ENCODE results near the gene PHLPP1. TPM values are rescaled to one million over a fixed set of nuclear protein-coding genes. Genes with fewer than 3 reads are reported as not detected.

The PHLPP1 gene
- total RNA-seq, 1 experiment from 2014 or later: 39.9 TPM

DNA sequence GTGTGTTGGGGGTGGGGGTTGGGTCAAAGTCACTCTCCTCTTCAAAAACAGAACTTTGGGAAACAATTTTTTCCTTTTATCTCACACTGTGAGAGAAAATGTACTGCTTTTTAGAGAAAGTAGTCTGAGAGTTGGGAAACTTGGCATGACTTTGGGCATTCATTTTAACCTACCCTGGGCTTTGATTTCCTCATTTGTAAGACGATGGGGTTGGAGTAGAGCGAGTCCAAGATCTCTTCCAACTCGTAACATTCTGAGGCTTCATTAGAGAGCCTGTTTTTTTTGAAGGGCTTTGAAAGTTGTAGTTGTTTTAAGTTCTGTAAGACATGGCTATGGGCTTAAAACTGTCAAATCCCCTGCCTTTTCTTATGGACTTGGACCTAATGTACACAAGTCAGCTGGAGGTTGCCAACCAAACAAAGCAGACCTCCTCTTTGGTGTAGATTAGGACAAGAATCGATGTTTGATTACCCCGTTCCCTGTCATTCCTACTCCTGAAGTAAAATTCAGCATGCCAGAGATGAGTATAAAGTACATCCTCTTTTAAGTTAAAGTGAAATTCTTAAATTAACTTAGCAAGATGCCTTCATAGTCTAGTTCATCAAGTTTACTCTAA lies 8.4 kb downstream of the PHLPP1 start:
- no peak overlapping the region for H3K27ac ChIP-seq (ENCODE audit: insufficient read length, low read depth, low read length)

More for the DNA sequence above, 8.4 kb downstream of the PHLPP1 start:
- Histone ChIP-seq H3K9me3 (ENCODE audit: control insufficient read depth, low read depth, low read length) (no peaks in the 10 kb centered on the region), H3K4ac (ENCODE audit: low read depth, low read length) (no peak overlapping the region), H3K9ac (ENCODE audit: extremely low read depth, insufficient read length, low read length) (no peak overlapping the region), H3K23ac (ENCODE audit: insufficient read length, low read depth, low read length) (no peak overlapping the region), H3K18ac (ENCODE audit: insufficient read length, low read depth, low read length) (no peak overlapping the region), H3K4me1 (ENCODE audit: insufficient read depth, low read length) (peaks cover 7% of the 10 kb centered on the region; the same call in 1 of the 2 replicates), H2BK120ac (ENCODE audit: low read depth, low read length, poor library complexity, severe bottlenecking) (no peak overlapping the region), H3K79me2 (ENCODE audit: insufficient read depth, low read length) (peaks cover 56% of the 10 kb centered on the region; the same call in 1 of the 2 replicates), H2BK20ac (ENCODE audit: low read depth, low read length, poor library complexity, severe bottlenecking) (no peak overlapping the region), H2BK12ac (ENCODE audit: insufficient read length, low read depth, low read length) (no peak overlapping the region), H2BK5ac (ENCODE audit: insufficient read length, low read length) (no peak overlapping the region), H4K91ac (ENCODE audit: insufficient read length, low read depth, low read length) (no peak overlapping the region), H2AFZ (ENCODE audit: low read length) (no peak overlapping the region), H3K14ac (ENCODE audit: insufficient read depth, low read length) (no peak overlapping the region), H3K23me2 (ENCODE audit: insufficient read length, low read depth, low read length, poor library complexity, severe bottlenecking) (peaks cover 3% of the 10 kb centered on the region), H4K5ac (ENCODE audit: insufficient read length, low read depth, low read length) (no peak overlapping the region), H2AK5ac (ENCODE audit: insufficient read length, low read length) (no peak overlapping the region), H3K27me3 (ENCODE audit: insufficient read depth, low read length) (no peaks in the 10 kb centered on the region), H4K20me1 (ENCODE audit: control insufficient read depth, insufficient read depth, insufficient read length) (no peaks in the 10 kb centered on the region), H2BK15ac (ENCODE audit: low read depth, low read length) (no peak overlapping the region), H3K79me1 (ENCODE audit: insufficient read depth, low read depth, low read length, poor library complexity, severe bottlenecking) (no peaks in the 10 kb centered on the region), H4K8ac (replicated peaks; ENCODE audit: insufficient read length, low read depth, low read length) (no peak overlapping the region), H3K4me2 (ENCODE audit: insufficient read depth, insufficient read length, low read length) (peak overlapping the region; percentile 5), H3K56ac (ENCODE audit: insufficient read length, low read depth, low read length) (no peak overlapping the region), H3T11ph (ENCODE audit: low read length) (no peak overlapping the region)
- H3K36me3 Mint-ChIP-seq (ENCODE audit: insufficient read depth in 1 of 3, low read depth in 3 of 3): peaks cover 0 to 13% (median 0%) of the 10 kb centered on the region in 3 experiments; a peak in 4 of 7 replicates
- H3K9me3 Mint-ChIP-seq: no peaks in the 10 kb centered on the region
- TF ChIP-seq, protein P1, sequence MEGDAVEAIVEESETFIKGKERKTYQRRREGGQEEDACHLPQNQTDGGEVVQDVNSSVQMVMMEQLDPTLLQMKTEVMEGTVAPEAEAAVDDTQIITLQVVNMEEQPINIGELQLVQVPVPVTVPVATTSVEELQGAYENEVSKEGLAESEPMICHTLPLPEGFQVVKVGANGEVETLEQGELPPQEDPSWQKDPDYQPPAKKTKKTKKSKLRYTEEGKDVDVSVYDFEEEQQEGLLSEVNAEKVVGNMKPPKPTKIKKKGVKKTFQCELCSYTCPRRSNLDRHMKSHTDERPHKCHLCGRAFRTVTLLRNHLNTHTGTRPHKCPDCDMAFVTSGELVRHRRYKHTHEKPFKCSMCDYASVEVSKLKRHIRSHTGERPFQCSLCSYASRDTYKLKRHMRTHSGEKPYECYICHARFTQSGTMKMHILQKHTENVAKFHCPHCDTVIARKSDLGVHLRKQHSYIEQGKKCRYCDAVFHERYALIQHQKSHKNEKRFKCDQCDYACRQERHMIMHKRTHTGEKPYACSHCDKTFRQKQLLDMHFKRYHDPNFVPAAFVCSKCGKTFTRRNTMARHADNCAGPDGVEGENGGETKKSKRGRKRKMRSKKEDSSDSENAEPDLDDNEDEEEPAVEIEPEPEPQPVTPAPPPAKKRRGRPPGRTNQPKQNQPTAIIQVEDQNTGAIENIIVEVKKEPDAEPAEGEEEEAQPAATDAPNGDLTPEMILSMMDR (conservative IDR thresholded peaks at IDR 0.05): no peak
- H3K27ac Mint-ChIP-seq: no peak overlapping the region
- WGBS (ENCODE audit: extremely low coverage, insufficient read length, low lambda C conversion rate): no CpG with 5 or more reads among the region's 5 CpGs
- DNase-seq: no peak
- no peaks in the 10 kb centered on the region for H3K27me3 Mint-ChIP-seq (ENCODE audit: low read depth)
- H3K4me1 Mint-ChIP-seq: peaks cover 51 to 54% of the 10 kb centered on the region in 2 experiments
- peak overlapping the region in 1 of 2 experiments; percentile 49; a peak in 3 of 5 replicates for H3K4me3 Mint-ChIP-seq

Measured in H9 (cell line).